GM18861 (cell line): ENCODE results near the gene KNDC1.

Experiments
- ATAC-seq: cut with Tn5 transposase; IDR thresholded peaks from one replicate; pipeline ENCODE4 v1.9.1; 2021; ENCODE audit not compliant: unreplicated experiment

The KNDC1 gene

DNA sequence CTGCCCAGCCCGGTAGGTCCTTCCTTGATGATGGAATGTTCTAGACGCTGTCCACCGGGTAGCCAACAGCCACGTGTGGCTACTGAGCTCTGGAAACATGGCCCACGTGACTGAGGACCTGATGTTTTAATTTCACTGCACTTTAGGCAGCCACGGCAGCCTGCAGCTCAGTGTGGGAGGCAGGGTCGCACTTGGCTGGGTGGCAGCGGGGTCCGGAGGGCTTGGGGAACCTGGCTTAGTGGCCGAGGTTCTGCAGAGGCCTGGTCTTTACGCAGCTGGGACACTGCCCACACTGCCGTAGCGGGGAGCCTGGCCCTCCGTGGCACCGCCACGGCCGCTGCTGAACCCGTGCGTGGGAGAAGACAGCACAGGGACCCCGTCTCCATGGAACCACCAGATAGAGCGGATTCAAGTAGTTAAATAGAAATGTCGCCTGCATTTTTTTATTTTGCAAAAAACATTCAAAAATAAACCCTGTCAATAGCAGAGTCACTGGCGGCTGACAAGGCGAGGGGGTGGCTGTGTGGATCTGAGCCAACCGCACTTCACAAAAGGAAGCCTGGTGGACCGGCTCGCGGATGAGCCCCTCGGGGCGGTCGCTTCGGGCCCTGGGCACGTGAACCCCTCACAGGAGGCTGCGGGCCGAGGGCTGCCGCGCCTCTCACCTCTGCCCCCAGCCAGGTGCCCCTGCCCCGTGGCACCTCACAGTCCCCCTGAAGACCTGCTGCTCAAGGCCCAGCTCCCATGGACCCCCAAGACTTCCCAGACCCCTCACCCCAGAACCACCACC, 44.4 kb downstream of the KNDC1 start:
- no peak for ATAC-seq

DNA sequence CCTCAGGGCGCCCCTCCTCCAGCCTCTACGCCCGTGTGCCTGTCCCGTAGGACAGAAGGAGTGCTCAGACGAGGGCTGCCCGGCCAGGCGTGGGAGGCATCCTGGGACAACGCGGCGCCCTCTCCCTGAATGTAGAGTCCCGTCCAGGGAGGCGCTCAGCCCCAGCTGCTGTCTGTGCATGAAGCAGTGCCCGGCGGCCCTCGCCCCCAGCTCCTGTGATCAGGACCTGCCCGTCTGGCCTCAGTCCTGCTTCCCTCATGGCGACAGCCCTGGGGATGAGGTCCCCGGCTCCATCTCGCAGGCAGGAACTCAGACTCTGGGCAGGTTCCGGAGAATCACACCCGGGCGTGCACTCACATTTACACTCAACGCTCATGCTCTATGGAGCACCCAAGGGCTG, 45.1 kb downstream of the KNDC1 start:
- ATAC-seq, result no peak

DNA sequence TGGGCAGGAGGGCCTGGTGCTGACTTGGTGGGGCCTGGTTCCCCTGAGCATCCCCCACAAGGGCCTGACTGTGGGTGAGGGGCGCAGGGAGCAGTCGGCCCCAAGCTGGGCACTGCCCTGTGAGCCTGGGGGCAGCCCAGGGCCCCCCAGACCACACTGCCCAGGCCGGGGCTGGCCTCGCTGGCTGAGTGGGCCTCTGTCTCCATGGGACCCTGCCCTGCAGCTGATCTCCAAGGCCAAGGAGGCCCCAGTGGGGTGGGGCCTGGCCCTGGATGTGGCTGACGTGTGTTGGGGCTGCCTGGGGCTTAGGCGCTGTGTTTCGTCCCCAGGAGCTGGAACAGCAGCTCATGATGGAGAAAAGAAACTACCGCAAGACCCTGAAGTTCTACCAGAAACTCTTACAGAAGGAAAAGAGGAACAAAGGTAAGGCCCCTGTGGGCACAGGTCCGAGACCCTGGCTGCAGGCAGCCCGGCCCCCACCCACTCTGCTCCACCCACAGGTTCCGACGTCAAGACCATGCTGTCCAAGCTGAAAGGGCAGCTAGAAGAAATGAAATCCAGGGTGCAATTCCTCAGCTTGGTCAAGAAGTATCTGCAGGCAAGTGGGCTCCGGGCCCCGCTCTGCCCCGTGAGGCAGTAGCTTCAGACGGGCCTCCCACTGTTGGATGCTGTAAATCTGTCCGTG, 46.5 kb downstream of the KNDC1 start:
- no peak for ATAC-seq

DNA sequence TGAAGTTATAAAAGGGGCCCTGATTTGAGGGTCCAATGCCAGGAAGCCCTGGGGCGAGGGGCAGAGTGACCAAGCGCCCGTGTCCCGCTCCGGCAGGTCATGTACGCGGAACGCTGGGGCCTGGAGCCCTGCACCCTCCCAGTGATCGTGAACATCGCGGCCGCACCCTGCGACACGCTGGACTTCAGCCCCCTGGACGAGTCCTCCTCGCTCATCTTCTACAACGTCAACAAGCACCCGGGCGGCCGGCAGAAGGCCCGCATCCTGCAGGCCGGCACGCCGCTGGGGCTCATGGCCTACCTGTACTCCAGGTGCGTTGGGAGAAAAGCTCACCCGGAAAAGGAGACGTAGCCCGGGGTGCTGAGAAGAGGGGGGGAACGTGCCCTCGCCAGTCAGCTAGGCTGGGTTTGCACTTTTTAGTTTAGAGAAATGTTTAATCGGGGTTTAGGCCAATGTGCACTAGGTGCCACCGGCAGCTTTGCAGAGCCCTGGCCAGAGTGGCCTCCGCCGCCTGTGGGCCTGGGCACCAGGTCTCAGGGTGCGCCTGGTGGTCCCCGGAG, 47.1 kb downstream of the KNDC1 start:
- no peak for ATAC-seq

DNA sequence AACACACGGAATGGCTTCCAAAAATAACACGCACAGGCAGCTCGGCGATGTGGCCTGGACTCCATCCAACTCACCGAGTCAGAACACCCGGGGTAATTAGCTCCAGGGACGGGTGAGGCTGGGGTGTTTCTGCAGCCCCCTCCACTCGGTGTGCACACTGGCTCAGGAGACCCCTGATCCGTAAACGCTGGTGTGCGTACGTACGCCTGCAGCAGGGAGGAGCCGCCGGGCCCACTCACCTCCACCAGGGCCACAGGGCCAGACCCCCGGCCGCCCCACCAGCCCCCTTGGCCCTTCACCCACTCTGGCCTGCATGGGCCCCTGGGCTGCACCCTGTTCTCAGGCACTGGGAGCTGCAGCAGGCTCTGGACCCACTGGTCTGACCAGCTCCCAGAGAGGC, 47.6 kb downstream of the KNDC1 start:
- ATAC-seq, result no peak

DNA sequence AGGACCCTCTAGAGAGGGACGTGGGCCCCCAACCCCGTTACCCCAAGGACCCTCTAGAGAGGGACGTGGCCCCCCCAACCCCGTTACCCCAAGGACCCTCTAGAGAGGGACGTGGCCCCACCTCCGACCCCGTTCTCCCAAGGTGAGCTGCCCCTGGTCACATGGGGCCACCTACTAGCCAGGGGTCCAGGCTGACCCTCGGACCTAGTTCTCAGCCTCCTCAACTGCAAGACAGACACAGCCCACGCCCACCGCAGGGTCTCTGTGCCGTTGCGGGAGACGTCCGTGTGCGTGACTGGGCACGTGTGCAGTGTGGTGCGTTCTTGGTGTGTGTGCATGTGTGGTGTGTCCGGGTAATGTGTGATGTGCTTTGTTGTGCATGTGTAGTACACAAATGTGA, 48.4 kb downstream of the KNDC1 start:
- ATAC-seq, result no peak

DNA sequence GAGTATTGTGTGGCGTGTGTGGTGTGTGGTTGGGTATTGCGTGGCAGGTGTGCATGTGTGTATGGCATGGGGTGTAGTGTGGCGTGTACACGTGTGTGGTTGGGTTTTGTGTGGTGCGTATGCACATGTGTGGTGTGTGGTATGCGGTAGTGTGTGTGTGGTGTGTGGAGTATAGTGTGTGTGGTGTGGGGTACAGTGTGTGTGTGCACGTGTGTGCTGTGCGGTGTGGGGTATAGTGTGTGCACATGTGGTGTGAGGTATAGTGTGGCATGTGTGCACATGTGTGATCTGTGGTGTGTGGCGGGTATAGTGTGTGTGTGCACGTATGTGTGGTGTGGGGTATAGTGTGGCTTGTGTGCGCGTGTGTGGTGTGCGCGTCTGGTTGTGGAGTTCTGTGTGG, 49.1 kb downstream of the KNDC1 start:
- no peak for ATAC-seq

DNA sequence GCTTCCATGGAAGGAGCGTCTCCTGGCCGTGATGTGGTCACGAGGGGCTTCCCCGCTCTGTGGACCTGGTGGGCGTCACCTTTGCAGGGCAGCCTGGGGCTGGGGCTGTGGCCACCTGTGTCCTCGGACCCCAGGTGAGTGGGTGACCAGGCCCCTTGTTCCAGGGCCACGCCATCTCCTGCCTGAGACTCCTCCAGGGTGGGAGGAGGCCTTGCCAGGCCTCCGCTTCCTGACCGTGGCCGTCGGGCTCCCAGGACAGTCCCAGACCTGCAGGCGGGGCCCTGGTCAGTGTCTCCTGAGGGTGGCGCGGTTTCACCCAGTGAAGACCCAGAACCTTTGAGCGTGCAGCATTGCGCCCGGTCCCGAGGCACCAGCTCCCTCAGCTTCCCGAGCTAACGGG, 49.6 kb downstream of the KNDC1 start:
- no peak for ATAC-seq

DNA sequence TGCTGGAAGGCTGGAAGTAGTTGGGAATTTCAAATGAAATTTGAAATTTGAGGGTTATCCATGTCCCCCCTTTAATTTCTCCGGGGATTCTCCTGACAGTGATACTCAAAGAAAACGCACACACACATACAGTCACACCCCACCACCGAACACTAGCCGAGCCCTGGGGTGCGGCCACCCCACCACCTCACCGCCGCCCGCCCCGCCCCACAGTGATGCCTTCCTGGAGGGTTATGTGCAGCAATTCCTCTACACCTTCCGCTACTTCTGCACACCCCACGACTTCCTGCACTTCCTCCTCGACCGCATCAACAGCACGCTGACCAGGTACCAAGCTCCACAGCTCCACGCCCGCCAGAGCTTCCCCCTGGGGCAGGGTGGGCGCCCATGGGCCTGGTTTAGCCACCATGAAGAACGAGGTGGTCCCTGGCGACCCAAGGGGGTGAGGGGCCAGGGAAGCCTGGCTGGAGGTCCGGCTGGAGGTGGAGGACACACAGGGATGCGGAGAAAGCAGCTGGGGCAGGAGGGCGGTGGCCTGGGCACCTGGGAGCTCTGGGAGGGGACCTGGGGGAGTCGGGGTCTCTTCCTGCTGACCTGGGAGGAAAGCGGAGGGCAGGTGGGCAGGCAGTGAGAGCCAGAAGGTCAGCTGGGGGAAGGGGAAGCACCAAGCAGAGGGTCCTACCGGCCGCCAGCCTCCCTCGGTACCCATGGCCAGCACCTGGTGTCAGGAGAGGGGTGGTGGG, 50.5 kb downstream of the KNDC1 start:
- no peak for ATAC-seq

DNA sequence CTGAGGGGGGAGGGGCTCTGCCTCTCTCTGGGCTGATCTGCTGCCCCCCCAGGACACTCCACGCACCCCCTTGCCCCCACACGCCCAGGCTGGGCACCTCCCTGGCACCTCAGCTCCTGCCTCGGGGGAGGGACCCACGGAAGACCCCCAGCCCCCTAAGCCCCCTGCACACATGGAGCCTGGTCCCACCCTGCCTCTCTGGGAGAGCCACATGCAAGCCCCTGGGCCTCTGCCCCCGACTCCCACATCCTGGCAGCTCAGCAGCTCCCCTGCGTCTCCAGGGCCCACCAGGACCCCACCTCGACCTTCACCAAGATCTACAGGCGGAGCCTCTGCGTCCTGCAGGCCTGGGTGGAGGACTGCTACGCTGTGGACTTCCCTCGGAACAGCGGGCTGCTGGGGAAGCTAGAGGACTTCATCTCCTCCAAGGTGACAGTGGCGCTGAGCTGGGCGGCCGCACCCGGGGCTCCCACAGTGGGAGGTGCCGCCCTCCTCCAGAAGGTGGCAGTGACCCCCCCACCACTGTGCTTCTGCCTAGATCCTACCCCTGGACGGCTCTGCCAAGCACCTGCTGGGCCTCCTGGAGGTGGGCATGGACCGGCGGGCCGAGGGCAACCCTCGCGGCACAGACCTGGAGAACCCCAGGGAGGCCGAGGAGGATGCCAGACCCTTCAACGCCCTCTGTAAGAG, 51.3 kb downstream of the KNDC1 start:
- no peak for ATAC-seq

DNA sequence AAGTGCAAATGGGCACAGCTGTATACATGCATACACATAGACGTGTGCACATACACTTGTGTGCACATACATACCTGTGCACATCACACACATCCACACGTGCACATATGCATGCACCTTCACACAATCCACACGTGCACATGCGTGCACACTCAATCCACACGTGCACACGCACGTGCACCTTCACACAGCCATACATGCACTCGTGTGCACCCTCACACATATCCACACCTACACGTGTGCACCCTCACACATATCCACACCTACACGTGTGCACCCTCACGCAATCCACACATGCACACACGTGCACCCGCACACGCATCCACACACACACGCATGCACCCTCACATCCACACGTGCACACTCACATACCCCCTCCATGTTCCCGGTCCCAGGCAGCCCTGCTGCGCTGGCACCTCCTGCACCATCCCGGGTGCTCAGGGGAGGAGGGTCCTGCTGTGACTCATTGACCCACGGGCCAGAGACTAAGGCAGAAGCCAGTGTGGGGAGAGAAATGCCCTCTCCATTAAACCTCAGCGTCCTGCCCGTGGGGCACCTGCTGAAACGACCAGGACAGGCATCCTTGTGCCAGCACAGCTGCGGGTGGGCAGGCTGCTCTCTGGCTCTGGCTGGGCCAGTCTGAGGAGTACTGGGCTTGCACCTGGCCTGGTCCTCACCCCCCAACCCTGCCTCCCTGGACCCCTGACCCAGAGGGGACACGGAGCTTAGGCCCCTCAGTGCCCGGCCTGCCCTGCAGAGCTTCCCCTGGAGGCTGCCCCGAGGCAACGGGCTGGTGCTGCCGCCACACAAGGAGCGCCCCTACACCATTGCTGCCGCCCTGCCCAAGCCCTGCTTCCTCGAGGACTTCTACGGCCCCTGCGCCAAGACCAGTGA, 52.2 kb downstream of the KNDC1 start:
- ATAC-seq, result no peak

DNA sequence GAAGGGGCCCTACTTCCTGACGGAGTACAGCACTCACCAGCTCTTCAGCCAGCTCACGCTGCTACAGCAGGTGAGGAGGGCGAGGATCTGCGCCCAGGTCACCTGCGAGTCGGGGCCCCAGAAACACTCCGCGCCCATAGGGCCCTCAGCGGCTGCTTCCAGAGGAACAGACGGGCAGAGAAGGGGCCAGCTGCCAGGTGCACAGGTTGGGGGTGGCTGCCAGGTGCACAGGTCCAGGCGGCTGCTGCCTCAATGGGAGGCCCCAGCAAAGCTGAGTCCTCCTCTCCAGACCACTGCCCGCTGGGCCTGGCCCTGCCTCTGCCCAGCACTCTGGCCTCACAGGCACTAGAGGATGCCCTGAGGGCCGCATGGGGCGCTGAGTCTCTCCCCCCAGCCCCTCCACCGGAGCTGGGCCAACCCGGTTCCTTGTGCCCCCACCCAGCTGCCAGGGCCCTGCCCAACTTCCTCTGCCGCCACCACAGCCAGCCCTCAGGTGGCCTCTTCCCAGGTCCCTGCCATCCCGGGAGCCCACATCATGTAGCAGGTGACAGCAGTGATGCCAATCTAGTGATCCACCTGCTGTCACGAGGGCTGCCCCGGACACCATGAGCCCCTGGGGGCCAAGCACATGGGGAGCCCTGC, 53.0 kb downstream of the KNDC1 start:
- no peak for ATAC-seq

DNA sequence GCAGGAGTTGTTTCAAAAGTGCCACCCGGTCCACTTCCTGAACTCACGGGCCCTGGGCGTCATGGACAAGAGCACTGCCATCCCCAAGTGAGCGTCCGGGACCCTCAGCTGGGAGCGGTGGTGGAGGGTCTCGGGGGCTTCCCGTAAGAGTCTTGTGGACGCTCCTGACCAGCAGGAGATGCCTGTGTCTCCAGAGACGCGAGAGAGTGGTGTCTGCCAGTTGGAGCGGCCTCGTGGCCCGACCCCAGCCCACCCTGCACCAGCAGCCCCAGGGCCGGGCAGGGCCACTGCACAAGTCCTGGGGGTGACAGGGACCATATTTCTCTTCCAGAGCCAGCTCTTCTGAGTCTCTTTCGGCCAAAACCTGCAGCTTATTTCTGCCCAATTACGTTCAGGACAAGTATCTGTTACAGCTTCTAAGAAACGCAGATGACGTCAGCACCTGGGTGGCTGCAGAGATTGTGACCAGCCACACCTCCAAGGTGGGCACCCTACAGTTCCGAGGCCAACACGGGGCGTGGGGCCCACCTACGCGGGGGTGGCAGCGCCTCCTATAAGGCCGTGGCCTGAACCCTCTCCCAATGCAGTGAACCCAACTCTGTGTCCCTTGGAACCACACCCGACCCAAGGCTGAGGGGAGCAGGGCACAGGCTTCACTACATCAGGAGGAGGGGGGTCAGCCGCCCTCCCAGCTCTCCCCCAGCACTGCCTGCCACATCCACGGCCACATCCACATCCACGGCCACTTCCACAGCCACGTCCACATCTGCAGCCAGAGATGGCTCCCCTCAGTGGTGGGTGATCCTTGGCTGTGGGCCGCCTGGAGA, 53.8 kb downstream of the KNDC1 start:
- no peak for ATAC-seq

DNA sequence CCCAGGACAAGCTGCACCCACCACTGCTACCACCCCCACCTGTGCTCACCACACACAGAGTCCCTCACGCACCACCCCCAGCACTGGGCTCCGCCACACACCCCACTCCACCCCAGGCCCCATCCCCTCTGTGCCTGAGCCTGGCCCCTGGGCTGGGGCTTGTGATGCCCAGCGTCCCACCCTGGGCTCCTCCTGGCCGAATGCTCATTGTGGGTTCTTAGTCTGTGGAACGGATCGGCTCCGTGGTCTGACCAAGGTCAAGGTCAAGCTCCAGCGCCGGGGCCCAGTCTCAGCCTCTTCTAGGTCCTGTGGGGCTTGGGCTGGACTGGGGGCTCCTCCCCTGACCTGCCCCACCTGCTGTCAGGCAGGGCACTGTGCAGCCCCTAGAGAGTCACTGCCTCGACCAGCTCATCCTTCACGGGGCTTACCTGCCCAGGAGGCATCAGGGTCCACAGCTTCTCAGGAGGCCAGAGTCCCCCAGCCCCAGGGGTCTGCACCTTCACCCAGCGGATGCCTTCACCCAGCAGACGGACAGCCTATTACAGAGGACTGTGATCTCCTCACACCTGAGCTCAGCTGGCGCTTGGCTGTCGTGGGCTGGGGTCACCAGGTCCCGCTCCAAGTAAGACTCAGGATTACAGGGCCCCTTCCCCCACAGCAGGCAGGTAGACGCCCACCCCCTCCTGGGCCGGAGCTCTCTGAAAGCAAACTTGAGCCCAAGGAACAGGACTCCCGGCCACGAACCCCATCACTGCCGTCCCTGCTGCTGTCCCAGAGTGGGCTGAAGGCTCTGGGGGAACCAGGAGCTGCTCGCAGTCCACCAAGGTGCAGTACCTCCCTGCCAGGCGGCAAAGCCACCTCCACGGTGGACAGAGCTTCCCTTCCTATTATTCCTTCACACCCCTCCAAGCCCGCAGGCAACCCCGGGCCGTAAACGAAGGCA, 54.7 kb downstream of the KNDC1 start:
- no peak for ATAC-seq

DNA sequence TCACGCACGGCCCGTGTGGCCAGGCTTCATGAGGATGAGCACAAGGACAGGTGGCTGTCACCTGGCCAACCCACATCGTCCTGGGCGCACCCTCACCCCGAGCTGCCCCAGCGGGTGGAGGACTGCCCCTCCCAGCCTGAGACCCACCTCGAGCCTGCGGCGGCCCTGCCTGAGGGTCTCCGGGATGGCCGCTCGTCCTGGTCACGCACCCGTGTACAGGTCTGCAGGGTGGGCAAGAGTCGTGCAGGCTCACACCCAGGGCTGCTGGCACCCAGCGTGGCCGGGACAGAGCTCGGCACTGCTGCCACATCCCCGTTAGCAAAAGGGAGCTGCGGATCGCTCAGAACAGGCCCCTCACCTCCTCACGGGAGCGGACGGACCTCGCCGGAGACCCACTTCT, 55.6 kb downstream of the KNDC1 start:
- no peak for ATAC-seq

DNA sequence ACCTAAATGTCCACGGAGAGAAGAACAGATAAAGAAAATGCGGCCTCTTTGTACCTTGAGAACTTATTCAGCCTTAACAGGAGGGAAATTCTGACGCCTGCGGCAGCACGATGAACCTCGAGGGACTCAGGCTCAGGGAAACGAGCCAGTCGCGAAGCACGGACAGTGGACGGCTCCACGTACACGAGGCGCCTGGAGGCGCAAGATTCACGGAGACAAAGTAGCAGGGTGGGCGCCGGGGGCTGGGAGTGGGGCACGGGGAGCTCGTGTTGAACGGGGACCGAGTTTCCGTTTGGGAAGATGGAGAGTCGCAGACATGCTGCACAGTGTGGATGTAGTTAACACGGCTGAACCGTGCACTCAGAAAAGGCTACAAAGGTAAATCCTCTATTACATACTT, 56.8 kb downstream of the KNDC1 start:
- no peak for ATAC-seq

DNA sequence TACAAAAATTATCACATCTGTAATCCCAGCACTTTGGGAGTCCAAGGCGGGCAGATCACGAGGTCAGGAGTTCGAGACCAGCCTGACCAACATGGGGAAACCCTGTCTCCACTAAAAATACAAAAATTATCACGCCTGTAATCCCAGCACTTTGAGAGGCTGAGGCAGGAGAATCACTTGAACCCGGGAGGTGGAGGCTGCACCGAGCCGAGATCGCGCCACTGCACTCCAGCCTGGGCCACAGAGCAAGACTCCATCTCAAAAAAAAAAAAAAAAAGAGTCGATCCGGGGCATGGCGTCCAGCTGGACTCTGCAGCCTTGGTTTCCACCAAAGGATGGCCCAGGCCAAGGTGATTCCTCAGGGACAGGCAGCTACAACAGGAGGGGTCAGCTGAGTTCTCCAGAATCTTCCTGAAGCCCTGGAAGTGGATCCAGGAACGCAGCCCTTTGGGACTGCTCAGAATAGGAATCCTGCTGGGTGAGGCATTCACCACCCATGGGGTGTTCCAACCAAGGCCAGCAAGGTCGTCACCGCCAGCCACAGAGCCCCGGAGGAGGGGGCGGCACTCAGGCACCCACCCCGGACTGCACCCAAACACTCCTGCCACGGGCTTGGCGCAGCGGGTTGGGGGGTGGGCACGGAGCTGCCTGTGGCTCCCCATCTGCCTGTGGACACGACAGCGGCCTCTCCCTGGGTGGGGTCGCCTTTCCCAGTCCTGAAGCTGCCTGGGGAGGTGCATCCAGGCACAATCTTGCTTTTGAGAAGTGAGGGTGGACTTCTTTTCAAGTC, 58.0 kb downstream of the KNDC1 start:
- no peak for ATAC-seq
